Calu3 (cell line): Measurements from ENCODE around the gene TRIM40. TPM values are rescaled to one million over a fixed set of nuclear protein-coding genes. Genes with fewer than 3 reads are reported as not detected.

Experiments
- BruUV-seq: library from RNA; stranded (reverse); fragments of 400-500 nt; replicated peaks from 2 replicates; lab custom pipeline; 2021; lab: Mats Ljungman, UMichigan
- CTCF ChIA-PET: fragments of 300-600 bp; sonication (Branson Sonifier 250); formaldehyde crosslinking; loops from one replicate; lab custom pipeline; 2022; ENCODE audit warnings: antibody characterized with exemption; lab: Charles Lee
- DNase-seq: peaks from one replicate; pipeline ENCODE4 v3.0.0; 2022
- H3K27ac Mint-ChIP-seq: one replicate; pipeline ENCODE4 v1.8.0; 2022; ENCODE audit warnings: mixed read lengths; ENCODE audit not compliant: unreplicated experiment
- H3K27me3 Mint-ChIP-seq: one replicate; pipeline ENCODE4 v1.8.0; 2022; ENCODE audit warnings: mixed read lengths; ENCODE audit not compliant: unreplicated experiment
- H3K36me3 Mint-ChIP-seq: one replicate; pipeline ENCODE4 v1.8.0; 2022; ENCODE audit warnings: mild to moderate bottlenecking, moderate library complexity, mixed read lengths; ENCODE audit not compliant: insufficient read depth, unreplicated experiment
- H3K4me1 Mint-ChIP-seq: one replicate; pipeline ENCODE4 v1.8.0; 2022; ENCODE audit warnings: mild to moderate bottlenecking, low read depth, mixed read lengths; ENCODE audit not compliant: unreplicated experiment
- H3K4me3 Mint-ChIP-seq: one replicate; pipeline ENCODE4 v1.8.0; 2022; ENCODE audit warnings: mild to moderate bottlenecking, low read depth, moderate library complexity, mixed read lengths; ENCODE audit not compliant: unreplicated experiment
- H3K9me3 Mint-ChIP-seq: one replicate; pipeline ENCODE4 v1.8.0; 2022; ENCODE audit warnings: low read depth, mixed read lengths; ENCODE audit not compliant: unreplicated experiment
- CTCF ChIP-seq: fragments of 200-600 bp; IDR thresholded peaks from one replicate; pipeline ENCODE4 v1.8.0; 2022; ENCODE audit warnings: antibody characterized with exemption; ENCODE audit not compliant: unreplicated experiment
- intact Hi-C: fragments of 100-400 bp; cut with micrococcal nuclease; formaldehyde crosslinking; loops from one replicate; pipeline ENCODE4 v1.10.0; 2022; ENCODE audit not compliant: unreplicated experiment
- total RNA-seq: library from RNA; stranded (reverse); gene quantifications from 2 replicates; pipeline ENCODE4 v1.2.3, GENCODE V29; 2022

The TRIM40 gene
- total RNA-seq, 1 experiment from 2014 or later = not detected

DNA sequence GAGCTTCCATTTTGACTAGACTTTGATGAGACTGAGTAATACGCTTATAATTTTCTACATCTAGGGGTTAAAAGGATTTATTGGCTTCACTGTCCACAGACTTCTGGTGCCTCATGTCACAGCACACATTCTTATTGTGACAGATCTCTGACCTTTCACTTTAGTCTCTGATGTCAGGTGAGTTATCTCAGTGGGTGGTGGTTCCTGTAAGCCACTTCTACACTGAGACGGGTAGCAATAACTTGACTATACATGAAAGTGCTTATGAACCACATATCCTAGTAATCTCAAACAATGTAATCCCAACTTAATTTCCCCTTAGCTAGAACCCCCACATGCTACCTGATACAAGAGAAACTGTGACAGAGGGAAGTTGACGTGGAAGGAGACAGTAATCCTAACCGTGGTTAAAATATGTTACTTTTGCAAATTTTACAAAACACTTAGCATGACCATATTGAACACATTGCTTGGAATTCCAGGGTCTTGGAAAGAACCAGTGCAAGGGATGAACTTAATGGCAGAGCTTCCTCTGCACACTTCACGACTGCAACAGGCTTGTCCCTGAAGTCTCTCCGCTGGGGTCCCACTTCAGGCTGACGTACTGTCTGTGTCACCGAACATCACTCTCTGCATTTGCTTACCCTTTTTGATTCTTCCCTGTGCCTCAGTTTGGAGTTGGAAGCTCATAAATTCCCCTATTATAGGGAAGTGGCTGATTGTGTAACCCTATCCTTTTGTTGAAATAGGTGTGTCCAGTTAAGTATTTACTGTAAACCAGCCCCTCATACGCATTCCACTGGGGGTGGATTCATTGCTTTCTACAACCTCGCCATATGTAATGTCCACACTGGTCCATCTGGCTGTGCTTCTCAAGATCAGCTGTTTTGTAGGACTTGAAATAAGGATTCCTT lies 6.4 kb upstream of the TRIM40 start:
- intact Hi-C loops = loop anchor here (2.0 kb wide), 1 partner anchor 41 kb away; no protein-coding TSS in a partner anchor
- BruUV-seq = no TSS peak
- CTCF ChIA-PET = interaction anchor here (0.6 to 5.6 kb wide), 7 partner anchors 7 to 87 kb away, joined by 3 to 168 read pairs (median 6); partner anchors contain the start of gene TRIM31
- Mint-ChIP-seq H3K36me3 (peaks cover 7% of the 10 kb centered on the region), H3K4me1 (peaks cover 42% of the 10 kb centered on the region), H3K27ac (peak overlapping the region; percentile 93), H3K27me3 (no peaks in the 10 kb centered on the region), H3K9me3 (no peaks in the 10 kb centered on the region), H3K4me3 (peak overlapping the region; percentile 33)
- DNase-seq = peak; percentile 57
- no peak for TF ChIP-seq CTCF

GRCh38 chr6:30130179-30130679 lies 5.7 kb upstream of the TRIM40 start:
- TF ChIP-seq CTCF = no peak
- Mint-ChIP-seq H3K36me3 (peaks cover 7% of the 10 kb centered on the region), H3K27ac (peak overlapping the region; percentile 93), H3K27me3 (no peaks in the 10 kb centered on the region), H3K4me1 (peaks cover 40% of the 10 kb centered on the region), H3K9me3 (no peaks in the 10 kb centered on the region), H3K4me3 (peak overlapping the region; percentile 33)
- CTCF ChIA-PET = interaction anchor here (0.9 to 5.6 kb wide), 11 partner anchors 8 to 77 kb away, joined by 3 to 168 read pairs (median 5); partner anchors contain the start of genes PPP1R11 and TRIM31
- intact Hi-C loops = loop anchor here (2.0 kb wide), 1 partner anchor 41 kb away; no protein-coding TSS in a partner anchor
- TSS peak; percentile 97 for BruUV-seq
- no peak for DNase-seq

DNA sequence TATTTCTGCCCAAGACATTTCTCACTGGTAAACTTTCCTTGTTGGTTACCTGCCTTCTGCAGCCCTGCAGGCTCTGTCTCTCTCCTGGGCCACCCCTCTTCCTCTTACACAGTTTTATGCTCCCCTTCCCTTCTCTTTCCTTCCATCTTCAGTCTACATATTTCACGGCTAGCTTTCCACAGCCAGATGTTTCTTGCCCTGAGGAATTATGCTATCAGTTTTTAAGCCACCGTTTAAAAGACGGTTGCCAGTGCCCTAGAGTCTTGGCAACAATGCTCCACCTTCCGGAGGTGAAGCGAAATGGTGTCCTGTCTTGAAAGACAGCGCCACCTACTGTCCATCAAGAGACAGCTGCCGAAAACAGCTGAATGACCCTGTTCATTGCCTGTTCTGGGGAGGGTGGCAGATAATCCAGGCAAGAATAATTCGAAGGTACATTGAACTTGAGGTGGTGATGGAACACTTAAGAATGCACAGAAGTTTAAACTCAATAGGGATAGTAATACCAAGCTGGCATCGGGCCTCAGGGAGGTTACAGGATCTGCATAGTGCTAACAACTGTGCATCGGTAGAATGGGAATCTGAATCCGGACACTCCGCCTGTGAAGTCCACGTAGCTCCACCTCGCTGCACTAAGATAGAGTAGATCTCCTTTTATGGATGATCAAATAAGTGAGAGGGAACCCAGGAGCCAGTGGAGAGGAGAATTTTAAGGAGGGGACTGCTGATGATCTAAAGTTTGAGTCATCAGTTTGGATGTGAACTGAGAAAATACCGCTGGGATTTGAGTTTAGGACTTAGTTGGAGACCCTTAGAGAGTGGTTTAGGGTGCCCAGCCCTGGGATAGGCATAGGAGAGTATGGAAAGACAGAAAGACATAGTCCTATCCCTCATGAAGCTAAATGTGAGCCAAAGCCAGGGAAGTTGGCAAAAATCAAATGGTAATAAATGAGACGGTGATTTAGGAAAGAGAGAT lies 4.8 kb upstream of the TRIM40 start:
- TF ChIP-seq CTCF = peak; percentile 97
- Mint-ChIP-seq H3K4me1 (peaks cover 47% of the 10 kb centered on the region), H3K36me3 (peaks cover 7% of the 10 kb centered on the region), H3K27ac (peak overlapping the region; percentile 46), H3K4me3 (peak overlapping the region; percentile 33), H3K9me3 (no peaks in the 10 kb centered on the region), H3K27me3 (no peaks in the 10 kb centered on the region)
- peak; percentile 79 for DNase-seq
- BruUV-seq = no TSS peak
- intact Hi-C loops = loop anchor here (1.0 to 2.0 kb wide), 3 partner anchors 18 to 40 kb away; partner anchors contain the start of gene TRIM31
- CTCF ChIA-PET = interaction anchor here (0.7 to 5.6 kb wide), 14 partner anchors 9 to 81 kb away, joined by 3 to 168 read pairs (median 4); partner anchors contain the start of genes PPP1R11 and TRIM31
